ENCODE data around the gene TEC. TPM values are rescaled to one million over a fixed set of nuclear protein-coding genes. Genes with fewer than 3 reads are reported as not detected.
"Not testable (repeated sequence)": the region's sequence is repeated elsewhere in the genome, so short reads cannot be mapped to it uniquely, and the experiment has no call there.

TEC gene
- polyA plus RNA-seq, 4 donors: 3.4 to 4.1 (median 4.0) TPM

GRCh38 chr4:48173056-48173991 is 96.3 kb downstream of the TEC start:
- no peak for DNase-seq (ENCODE audit: low read depth in 4 of 4, low spot score in 3 of 4)

- no peak for DNase-seq (ENCODE audit: low read depth in 4 of 4, low spot score in 3 of 4)
Observed at GRCh38 chr4:48172651-48173050, 97.0 kb downstream of the TEC start.

DNA sequence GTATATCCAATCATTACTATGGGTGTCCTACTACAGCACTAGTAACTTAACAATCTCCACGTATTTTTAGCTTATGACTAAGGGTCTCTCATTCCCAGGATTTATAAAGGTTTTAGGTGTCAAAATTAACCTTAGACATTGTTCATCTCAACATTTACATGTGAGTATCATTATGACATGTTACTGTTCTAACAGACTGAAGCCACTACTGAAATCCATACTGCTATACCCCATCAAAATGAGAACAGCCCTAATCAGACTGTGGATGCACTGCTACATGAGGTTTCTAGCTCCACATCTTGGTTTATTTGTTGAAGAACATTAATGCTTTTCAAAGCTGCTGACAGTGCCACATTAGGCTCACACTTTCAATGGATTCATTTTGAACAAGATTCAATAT is 100.0 kb downstream of the TEC start:
- DNase-seq (ENCODE audit: low read depth in 4 of 4, low spot score in 3 of 4): no peak

DNA sequence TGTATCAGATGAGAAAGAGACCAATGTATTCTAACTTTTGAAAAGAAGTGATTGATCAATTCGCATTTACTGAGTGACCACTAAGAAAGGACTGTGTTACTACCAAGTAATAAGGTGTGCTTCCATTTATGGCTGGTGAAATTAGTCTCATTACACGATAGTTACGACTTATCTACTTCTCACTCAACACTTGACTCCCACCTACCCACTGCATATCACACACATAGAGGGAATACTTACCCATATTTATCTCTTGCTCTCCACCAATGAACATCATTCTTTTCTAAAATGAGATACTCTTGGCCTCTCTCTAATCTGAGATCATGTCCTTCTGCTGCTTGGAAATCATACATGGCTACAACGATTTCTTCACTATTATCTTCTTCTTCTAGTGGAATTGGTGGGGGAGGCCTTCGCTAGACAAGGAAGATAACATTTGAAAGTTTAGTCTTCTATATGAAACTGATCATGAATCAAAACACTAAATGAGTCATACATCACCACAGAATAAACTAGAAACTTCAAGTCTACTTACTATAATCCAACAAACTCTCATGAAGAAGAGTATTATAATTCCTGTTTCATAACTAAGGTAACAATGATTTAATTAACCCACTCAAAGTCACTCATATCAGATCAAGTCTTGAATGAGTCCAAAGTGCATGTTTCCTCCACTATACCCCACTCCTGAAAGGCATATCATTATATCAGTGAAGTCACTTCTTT is 101.9 kb downstream of the TEC start:
- no peak for DNase-seq (ENCODE audit: low read depth in 4 of 4, low spot score in 3 of 4)

GRCh38 chr4:48164561-48164960 is 105.1 kb downstream of the TEC start:
- not testable (repeated sequence) for DNase-seq (ENCODE audit: low read depth in 4 of 4, low spot score in 3 of 4)

DNA sequence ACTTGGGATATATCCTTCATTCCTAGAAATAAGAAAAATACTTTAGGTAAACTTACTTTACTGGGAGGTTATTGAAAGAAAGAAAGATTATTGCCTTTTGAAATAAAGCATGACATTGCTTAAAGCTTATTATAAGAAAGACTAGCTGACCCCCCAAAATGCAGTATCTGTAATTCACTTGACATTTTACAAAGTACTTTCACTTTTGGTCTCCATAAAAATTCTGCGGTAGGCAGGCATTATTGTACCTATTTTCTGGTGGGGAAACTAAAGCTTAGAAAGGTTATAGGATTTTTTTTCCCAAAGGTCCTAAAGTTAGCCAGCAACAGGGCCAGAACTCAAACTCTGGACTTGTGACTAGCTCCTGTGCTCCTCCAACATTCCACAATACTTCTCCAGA is 105.9 kb downstream of the TEC start:
- DNase-seq (ENCODE audit: low read depth in 4 of 4, low spot score in 3 of 4): no peak

- DNase-seq (ENCODE audit: low read depth in 4 of 4, low spot score in 3 of 4): no peak
Observed at GRCh38 chr4:48162162-48162561, 107.5 kb downstream of the TEC start.

GRCh38 chr4:48157271-48157670 is 112.4 kb downstream of the TEC start:
- no peak for DNase-seq (ENCODE audit: low read depth in 4 of 4, low spot score in 3 of 4)

GRCh38 chr4:48156423-48156822 is 113.2 kb downstream of the TEC start:
- no peak for DNase-seq (ENCODE audit: low read depth in 4 of 4, low spot score in 3 of 4)

DNA sequence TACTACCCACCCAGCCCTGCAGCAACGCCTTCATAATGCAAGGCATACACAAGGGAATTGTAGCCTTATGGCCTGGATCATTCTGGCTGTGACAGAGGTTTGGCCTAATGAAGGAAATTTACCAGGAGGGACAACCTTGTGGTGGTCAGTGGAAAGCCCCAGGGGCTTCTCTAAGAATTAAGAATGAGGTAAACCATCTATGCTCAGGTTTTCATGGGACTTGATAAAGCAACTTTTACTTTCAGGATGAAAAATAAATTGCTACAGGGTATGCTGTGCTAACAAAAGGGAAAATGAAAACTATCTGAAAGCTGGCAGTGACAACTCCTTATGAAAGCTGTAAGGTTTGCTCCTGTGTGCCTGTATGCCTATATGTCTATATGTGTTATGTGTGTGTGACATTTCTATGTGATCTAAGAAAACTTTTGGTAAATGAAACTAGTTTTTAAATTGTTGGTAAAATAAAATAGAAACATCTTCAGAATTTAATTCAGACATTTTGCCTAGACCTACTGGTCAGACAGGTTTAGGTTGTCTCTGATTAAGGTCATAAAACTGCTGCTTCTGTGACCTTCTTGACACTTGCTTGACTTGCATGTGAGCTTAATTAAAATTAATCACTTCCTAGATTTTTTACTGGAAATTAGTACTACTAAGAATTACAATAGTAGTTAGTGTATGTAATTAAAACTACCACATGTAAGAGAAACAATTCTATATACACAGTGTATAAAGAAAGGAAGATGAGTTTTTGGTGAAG is 115.7 kb downstream of the TEC start:
- no peak for DNase-seq (ENCODE audit: low read depth in 4 of 4, low spot score in 3 of 4)

DNA sequence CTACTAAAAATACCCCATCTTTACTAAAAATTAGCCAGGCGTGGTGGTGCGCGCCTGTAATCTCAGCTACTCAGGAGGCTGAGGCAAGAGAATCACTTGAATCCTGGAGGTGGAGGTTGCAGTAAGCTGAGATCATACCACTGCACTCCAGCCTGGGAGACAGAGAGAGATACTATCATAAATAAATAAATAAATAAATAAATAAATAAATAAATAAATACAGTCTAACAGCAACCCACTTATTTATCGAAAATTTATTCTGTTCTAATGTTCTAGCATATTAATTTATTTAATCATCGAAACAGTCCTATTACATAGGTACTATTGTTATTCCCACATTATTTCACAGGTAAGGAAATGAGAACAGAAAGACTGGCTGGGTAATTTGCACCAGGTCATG is 117.4 kb downstream of the TEC start:
- no peak for DNase-seq (ENCODE audit: low read depth in 4 of 4, low spot score in 3 of 4)

- no peak for DNase-seq (ENCODE audit: low read depth in 4 of 4, low spot score in 3 of 4)
Observed at GRCh38 chr4:48149827-48150370, 119.7 kb downstream of the TEC start.

DNA sequence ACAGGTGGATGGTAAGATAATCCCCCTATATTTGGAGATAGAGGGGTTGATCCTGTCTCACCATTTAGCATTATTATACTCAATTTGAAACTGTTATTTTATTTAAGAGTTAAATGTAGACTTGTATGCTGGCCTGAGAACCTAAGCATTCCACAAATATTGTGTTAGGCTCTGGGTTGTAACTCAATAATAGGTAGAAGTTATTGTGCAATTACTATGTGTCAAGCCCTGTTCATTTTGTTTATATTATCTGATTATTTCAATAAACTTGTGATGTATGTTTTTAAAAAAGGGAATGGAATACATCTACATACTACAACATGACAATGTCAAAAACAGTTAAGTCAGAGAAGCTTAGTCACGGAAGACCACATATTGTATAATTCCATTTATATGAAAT is 122.0 kb downstream of the TEC start:
- no peak for DNase-seq (ENCODE audit: low read depth in 4 of 4, low spot score in 3 of 4)

- DNase-seq (ENCODE audit: low read depth in 4 of 4, low spot score in 3 of 4): peak in 1 of 4 donors; percentile 3
Observed at GRCh38 chr4:48141048-48141447, 128.6 kb downstream of the TEC start.

- DNase-seq (ENCODE audit: low read depth in 4 of 4, low spot score in 3 of 4): no peak
Observed at GRCh38 chr4:48139691-48140090, 129.9 kb downstream of the TEC start.

DNA sequence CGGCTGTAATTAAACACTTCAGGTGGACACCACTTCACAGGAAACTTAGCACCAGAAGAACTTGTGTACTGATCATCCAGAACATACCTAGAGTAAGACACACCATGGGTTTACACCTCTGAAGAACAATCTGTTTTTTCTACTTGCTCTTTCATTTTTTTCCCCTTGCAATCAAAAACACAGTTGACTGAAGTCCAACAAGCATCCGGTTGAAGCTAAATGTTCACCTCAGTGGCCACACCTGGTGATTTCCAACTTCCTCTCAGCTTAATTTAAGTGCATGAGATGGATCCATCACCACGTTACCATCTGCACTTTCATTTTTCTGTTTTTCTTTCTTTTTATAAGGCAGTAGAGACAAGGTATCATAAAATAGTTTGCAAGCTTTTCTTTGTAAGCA is 130.7 kb downstream of the TEC start:
- no peak for DNase-seq (ENCODE audit: low read depth in 4 of 4, low spot score in 3 of 4)

GRCh38 chr4:48138511-48138910 is 131.1 kb downstream of the TEC start:
- no peak for DNase-seq (ENCODE audit: low read depth in 4 of 4, low spot score in 3 of 4)

DNA sequence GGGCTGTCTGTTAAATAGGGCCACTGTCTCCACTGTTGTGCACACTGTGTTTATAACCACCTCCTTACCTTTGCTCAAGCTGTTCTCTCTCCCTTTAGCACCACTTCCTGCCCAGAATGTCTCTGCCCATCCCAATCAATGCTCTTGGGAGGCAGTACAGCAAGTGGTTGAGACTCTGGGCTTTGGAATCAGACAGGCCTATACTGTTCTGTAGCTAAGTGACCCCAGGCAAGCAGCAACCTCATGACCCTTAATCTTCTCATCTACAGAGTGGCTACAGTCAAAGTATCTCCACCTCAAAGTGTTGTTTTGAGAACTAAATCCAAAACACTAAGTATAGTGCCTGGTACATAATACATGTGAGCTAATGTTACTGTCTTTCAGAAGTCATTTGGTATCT is 131.8 kb downstream of the TEC start:
- no peak for DNase-seq (ENCODE audit: low read depth in 4 of 4, low spot score in 3 of 4)

- DNase-seq (ENCODE audit: low read depth in 4 of 4, low spot score in 3 of 4): no peak
Observed at GRCh38 chr4:48134081-48134480, 135.6 kb downstream of the TEC start, which contains the start of gene TXK. Gene TXK, minus strand, starts transcription at chr4:48134250. Its CDS starts 80 bp downstream, at chr4:48134170.

DNA sequence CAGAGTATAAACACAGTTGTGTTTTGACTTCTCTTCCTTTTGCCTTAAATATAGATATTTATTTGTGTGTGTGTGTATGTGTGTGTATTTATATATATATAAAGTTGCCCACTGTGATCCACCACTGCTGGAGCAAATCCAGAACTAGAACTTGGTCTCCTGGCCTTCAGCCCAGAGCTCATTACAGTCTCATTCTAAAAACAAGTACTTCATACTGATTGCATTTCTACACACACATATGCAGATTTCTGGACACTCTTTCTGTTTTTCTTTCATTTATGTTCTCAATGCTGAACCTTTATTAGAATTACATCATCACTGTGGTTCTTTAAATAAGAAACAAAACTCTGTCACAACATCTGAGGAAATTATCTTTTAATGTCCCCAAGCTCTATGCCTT is 136.0 kb downstream of the TEC start:
- DNase-seq (ENCODE audit: low read depth in 4 of 4, low spot score in 3 of 4): no peak

GRCh38 chr4:48131736-48132135 is 137.9 kb downstream of the TEC start:
- DNase-seq (ENCODE audit: low read depth in 4 of 4, low spot score in 3 of 4): no peak

Data from right renal pelvis (tissue), 4 donors.